ENCODE data around the gene EIF3D. TPM values are rescaled to one million over a fixed set of nuclear protein-coding genes. Genes with fewer than 3 reads are reported as not detected.
"Not testable (repeated sequence)": the region's sequence is repeated elsewhere in the genome, so short reads cannot be mapped to it uniquely, and the experiment has no call there.

EIF3D gene
- total RNA-seq, 1 donor from 2014 or later, result 1,330 TPM

- no peak for FAIRE-seq
- no peak for DNase-seq (ENCODE audit: low read depth)
- Histone ChIP-seq H3K27me3 (ENCODE audit: control insufficient read depth, insufficient read depth, low read length) (no peaks in the 10 kb centered on the region), H3K36me3 (ENCODE audit: control insufficient read depth, insufficient read depth, low read length) (peaks cover 30% of the 10 kb centered on the region), H3K4me3 (ENCODE audit: low read depth, low read length) (peak overlapping the region; percentile 79)
- no peak for TF ChIP-seq CTCF (IDR thresholded peaks at IDR 0.05; ENCODE audit: insufficient read depth, low read length, severe bottlenecking)
Measured at GRCh38 chr22:36528341-36528740, 625 bp downstream of the EIF3D start.

- no peak for TF ChIP-seq CTCF (IDR thresholded peaks at IDR 0.05; ENCODE audit: insufficient read depth, low read length, severe bottlenecking)
- Histone ChIP-seq H3K36me3 (ENCODE audit: control insufficient read depth, insufficient read depth, low read length) (peaks cover 59% of the 10 kb centered on the region), H3K4me3 (ENCODE audit: low read depth, low read length) (no peak overlapping the region), H3K27me3 (ENCODE audit: control insufficient read depth, insufficient read depth, low read length) (no peaks in the 10 kb centered on the region)
- FAIRE-seq (no peak), DNase-seq (ENCODE audit: low read depth) (no peak)
Measured at GRCh38 chr22:36522662-36523061, 6.3 kb downstream of the EIF3D start.

- TF ChIP-seq CTCF (IDR thresholded peaks at IDR 0.05; ENCODE audit: insufficient read depth, low read length, severe bottlenecking), result no peak
- DNase-seq (ENCODE audit: low read depth) (no peak), FAIRE-seq (no peak)
- Histone ChIP-seq H3K4me3 (ENCODE audit: low read depth, low read length) (no peak overlapping the region), H3K27me3 (ENCODE audit: control insufficient read depth, insufficient read depth, low read length) (no peaks in the 10 kb centered on the region), H3K36me3 (ENCODE audit: control insufficient read depth, insufficient read depth, low read length) (peaks cover 59% of the 10 kb centered on the region)
Measured at GRCh38 chr22:36520423-36520822, 8.5 kb downstream of the EIF3D start.

- H3K27me3 ChIP-seq (ENCODE audit: control insufficient read depth, insufficient read depth, low read length); DNase-seq (ENCODE audit: low read depth); H3K4me3 ChIP-seq (ENCODE audit: low read depth, low read length); FAIRE-seq: not testable (repeated sequence)
- H3K36me3 ChIP-seq (ENCODE audit: control insufficient read depth, insufficient read depth, low read length), result peaks cover 55% of the 10 kb centered on the region
Measured at GRCh38 chr22:36519906-36520305, 9.1 kb downstream of the EIF3D start.

GRCh38 chr22:36514766-36515165 lies 14.2 kb downstream of the EIF3D start:
- Histone ChIP-seq H3K36me3 (ENCODE audit: control insufficient read depth, insufficient read depth, low read length) (peaks cover 53% of the 10 kb centered on the region), H3K27me3 (ENCODE audit: control insufficient read depth, insufficient read depth, low read length) (no peaks in the 10 kb centered on the region), H3K4me3 (ENCODE audit: low read depth, low read length) (no peak overlapping the region)
- DNase-seq (ENCODE audit: low read depth), result no peak
- no peak for TF ChIP-seq CTCF (IDR thresholded peaks at IDR 0.05; ENCODE audit: insufficient read depth, low read length, severe bottlenecking)
- no peak for FAIRE-seq

- peaks cover 39% of the 10 kb centered on the region for H3K36me3 ChIP-seq (ENCODE audit: control insufficient read depth, insufficient read depth, low read length)
- FAIRE-seq (no peak), DNase-seq (ENCODE audit: low read depth) (no peak)
- no peak for TF ChIP-seq CTCF (IDR thresholded peaks at IDR 0.05; ENCODE audit: insufficient read depth, low read length, severe bottlenecking)
- no peak overlapping the region for H3K4me3 ChIP-seq (ENCODE audit: low read depth, low read length)
- H3K27me3 ChIP-seq (ENCODE audit: control insufficient read depth, insufficient read depth, low read length), result no peaks in the 10 kb centered on the region
Measured at GRCh38 chr22:36512991-36513390, 16.0 kb downstream of the EIF3D start.
